Globus pallidus (tissue), 1 donor: Measurements from ENCODE around the gene SPRR2A.
"Not testable (repeated sequence)": the region's sequence is repeated elsewhere in the genome, so short reads cannot be mapped to it uniquely, and the experiment has no call there.

Source experiments
- DNase-seq: peaks from one replicate; pipeline ENCODE4 v3.0.0-alpha.2; 2015; ENCODE audit warnings: low spot score

Gene SPRR2A

GRCh38 chr1:153024413-153024812 is 32.9 kb downstream of the SPRR2A start:
- no peak for DNase-seq

- DNase-seq, result no peak
Measured at GRCh38 chr1:153023109-153023508, 34.2 kb downstream of the SPRR2A start.

GRCh38 chr1:153022340-153022739 is 35.0 kb downstream of the SPRR2A start:
- not testable (repeated sequence) for DNase-seq

GRCh38 chr1:153021829-153022228 is 35.5 kb downstream of the SPRR2A start:
- DNase-seq, result not testable (repeated sequence)

GRCh38 chr1:153011235-153011758 is 46.0 kb downstream of the SPRR2A start:
- not testable (repeated sequence) for DNase-seq
